Prostate gland (tissue), 2 donors: ENCODE measurements around the gene TBX21. TPM values are rescaled to one million over a fixed set of nuclear protein-coding genes. Genes with fewer than 3 reads are reported as not detected.

ENCODE experiments used
- DNase-seq: peaks from one replicate; pipeline ENCODE4 v3.0.0-alpha.2; 2019; ENCODE audit warnings: low spot score
- H3K27ac ChIP-seq, 2 donors: fragments of 200-600 bp; sonication (generic); 2 replicates each; pipeline ENCODE4 v1.5.1; 2017 to 2019
- H3K27me3 ChIP-seq: fragments of 200-600 bp; sonication (generic); replicated peaks from 2 replicates; pipeline ENCODE4 v1.5.1; 2019; ENCODE audit not compliant: insufficient read depth
- H3K36me3 ChIP-seq, 2 donors: fragments of 200-600 bp; sonication (generic); 1 replicate in 1 of 2; 2 replicates in 1 of 2; pipeline versions ENCODE4 v1.5.1 to v1.8.1; 2017 to 2019
- H3K4me1 ChIP-seq: fragments of 200-600 bp; sonication (generic); replicated peaks from 2 replicates; pipeline ENCODE4 v1.5.1; 2019
- H3K4me3 ChIP-seq, 2 donors: fragments of 200-600 bp; sonication (generic); 2 replicates each; pipeline ENCODE4 v1.5.1; 2017 to 2019
- H3K9me3 ChIP-seq: fragments of 200-600 bp; sonication (generic); 2 replicates; pipeline ENCODE4 v1.5.1; 2017
- CTCF ChIP-seq, 4 experiments: fragments of 200-600 bp in 2 of 4; fragments of 450-650 bp in 2 of 4; sonication (generic) in 2 of 4; IDR thresholded peaks; 1 replicate in 3 of 4; 2 replicates in 1 of 4; pipeline ENCODE4 v1.5.1; 2016 to 2019; ENCODE audit warnings: antibody characterized with exemption in 4 of 4, mild to moderate bottlenecking in 2 of 4, moderate library complexity in 2 of 4
- POLR2A ChIP-seq: fragments of 450-650 bp; IDR thresholded peaks from one replicate; pipeline ENCODE4 v1.6.1; 2016; ENCODE audit warnings: antibody characterized with exemption, mild to moderate bottlenecking
- POLR2AphosphoS5 ChIP-seq: sonication (generic); formaldehyde crosslinking; IDR thresholded peaks from one replicate; pipeline ENCODE4 v1.6.1; 2017; ENCODE audit warnings: antibody characterized with exemption
- WGBS: methylation state at CpG from one replicate; pipeline ENCODE4 v1.1.5; 2018; 5-methylcytosine and 5-hydroxymethylcytosine counted together
- intact Hi-C: fragments of 100-400 bp; cut with DNase I; formaldehyde crosslinking; loops from one replicate; pipeline ENCODE4 v1.14.2; 2022
- total RNA-seq, 2 donors: library from RNA; depleted of rRNA; stranded (reverse); fragments of >200 nt; gene quantifications; one replicate each; pipeline ENCODE4 v1.1.0, GENCODE V29; 2016

TBX21 gene
- total RNA-seq, 2 donors from 2014 or later = 0.27 to 0.45 TPM

- intact Hi-C loops = no loop called here
- Histone ChIP-seq H3K4me1 (no peaks in the 10 kb centered on the region), H3K27me3 (peaks cover 7% of the 10 kb centered on the region), H3K4me3 (no peak overlapping the region), H3K9me3 (no peaks in the 10 kb centered on the region), H3K27ac (no peak overlapping the region), H3K36me3 (no peaks in the 10 kb centered on the region)
- 78% methylated on average over 7 of the region's 9 CpGs for WGBS
- no peak for TF ChIP-seq POLR2AphosphoS5
- DNase-seq = no peak
Measured at GRCh38 chr17:47727704-47728036, 5.4 kb upstream of the TBX21 start.

GRCh38 chr17:47728214-47728877 is 4.7 kb upstream of the TBX21 start:
- H3K27me3 ChIP-seq = peaks cover 7% of the 10 kb centered on the region
- H3K4me3 ChIP-seq = no peak overlapping the region
- no peak overlapping the region for H3K27ac ChIP-seq
- DNase-seq = no peak
- 87% methylated on average over 4 of the region's 4 CpGs for WGBS
- H3K36me3 ChIP-seq = no peaks in the 10 kb centered on the region
- no peaks in the 10 kb centered on the region for H3K9me3 ChIP-seq
- H3K4me1 ChIP-seq = no peaks in the 10 kb centered on the region
- intact Hi-C loops = no loop called here
- no peak for TF ChIP-seq CTCF (IDR thresholded peaks at IDR 0.05)

- peaks cover 13% of the 10 kb centered on the region for H3K27me3 ChIP-seq
- intact Hi-C loops = no loop called here
- WGBS = 74% methylated on average over 8 of the region's 8 CpGs
- H3K27ac ChIP-seq = no peak overlapping the region
- TF ChIP-seq POLR2A = no peak
- no peak for TF ChIP-seq CTCF (IDR thresholded peaks at IDR 0.05)
- no peak for TF ChIP-seq POLR2AphosphoS5
- no peaks in the 10 kb centered on the region for H3K4me1 ChIP-seq
- no peak for DNase-seq
- H3K9me3 ChIP-seq = no peaks in the 10 kb centered on the region
- no peaks in the 10 kb centered on the region for H3K36me3 ChIP-seq
- no peak overlapping the region for H3K4me3 ChIP-seq
Measured at GRCh38 chr17:47729476-47729875, 3.6 kb upstream of the TBX21 start.

- no peak for DNase-seq
- no peaks in the 10 kb centered on the region for H3K4me1 ChIP-seq
- TF ChIP-seq POLR2AphosphoS5 = no peak
- no peak for TF ChIP-seq POLR2A
- no peak for TF ChIP-seq CTCF (IDR thresholded peaks at IDR 0.05)
- H3K9me3 ChIP-seq = no peaks in the 10 kb centered on the region
- no peaks in the 10 kb centered on the region for H3K36me3 ChIP-seq
- H3K4me3 ChIP-seq = no peak overlapping the region
- H3K27me3 ChIP-seq = peaks cover 8% of the 10 kb centered on the region
- no peak overlapping the region for H3K27ac ChIP-seq
- intact Hi-C loops = no loop called here
- WGBS = 82% methylated on average over 4 of the region's 4 CpGs
Measured at GRCh38 chr17:47730681-47731080, 2.4 kb upstream of the TBX21 start.

GRCh38 chr17:47731396-47731795 is 1.6 kb upstream of the TBX21 start:
- DNase-seq = no peak
- intact Hi-C loops = no loop called here
- no peak overlapping the region for H3K4me3 ChIP-seq

More at GRCh38 chr17:47731396-47731795, 1.6 kb upstream of the TBX21 start:
- peaks cover 7% of the 10 kb centered on the region for H3K27me3 ChIP-seq
- WGBS = 78% methylated on average over 2 of the region's 2 CpGs
- H3K36me3 ChIP-seq = no peaks in the 10 kb centered on the region
- TF ChIP-seq POLR2A (no peak), POLR2AphosphoS5 (no peak), CTCF (IDR thresholded peaks at IDR 0.05) (no peak)
- H3K4me1 ChIP-seq = no peaks in the 10 kb centered on the region
- no peaks in the 10 kb centered on the region for H3K9me3 ChIP-seq
- no peak overlapping the region for H3K27ac ChIP-seq
